ENCODE results near the gene CD47. TPM values are rescaled to one million over a fixed set of nuclear protein-coding genes. Genes with fewer than 3 reads are reported as not detected.

Gene CD47
- total RNA-seq, 1 donor from 2014 or later: 60.0 TPM

DNA sequence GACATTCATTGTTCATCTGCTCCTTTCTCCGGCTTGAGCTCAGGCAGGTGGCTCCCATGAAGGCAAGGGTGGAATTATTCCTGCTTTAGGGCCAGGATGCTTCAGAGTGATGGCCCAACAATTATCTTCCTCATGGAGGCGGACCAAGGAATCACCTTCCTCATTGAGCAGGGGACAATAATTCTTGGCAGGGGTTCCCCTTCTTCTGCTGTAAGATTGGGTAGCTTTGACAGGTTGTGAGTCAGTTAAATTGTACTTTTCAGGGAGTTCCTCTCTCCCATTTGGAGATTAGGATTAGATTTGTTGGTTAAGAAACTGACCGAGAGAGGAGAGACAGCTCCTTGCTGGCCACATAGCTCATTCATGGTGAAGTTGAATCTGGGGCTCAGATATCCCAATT lies 31.4 kb upstream of the CD47 start:
- FAIRE-seq: no peak

DNA sequence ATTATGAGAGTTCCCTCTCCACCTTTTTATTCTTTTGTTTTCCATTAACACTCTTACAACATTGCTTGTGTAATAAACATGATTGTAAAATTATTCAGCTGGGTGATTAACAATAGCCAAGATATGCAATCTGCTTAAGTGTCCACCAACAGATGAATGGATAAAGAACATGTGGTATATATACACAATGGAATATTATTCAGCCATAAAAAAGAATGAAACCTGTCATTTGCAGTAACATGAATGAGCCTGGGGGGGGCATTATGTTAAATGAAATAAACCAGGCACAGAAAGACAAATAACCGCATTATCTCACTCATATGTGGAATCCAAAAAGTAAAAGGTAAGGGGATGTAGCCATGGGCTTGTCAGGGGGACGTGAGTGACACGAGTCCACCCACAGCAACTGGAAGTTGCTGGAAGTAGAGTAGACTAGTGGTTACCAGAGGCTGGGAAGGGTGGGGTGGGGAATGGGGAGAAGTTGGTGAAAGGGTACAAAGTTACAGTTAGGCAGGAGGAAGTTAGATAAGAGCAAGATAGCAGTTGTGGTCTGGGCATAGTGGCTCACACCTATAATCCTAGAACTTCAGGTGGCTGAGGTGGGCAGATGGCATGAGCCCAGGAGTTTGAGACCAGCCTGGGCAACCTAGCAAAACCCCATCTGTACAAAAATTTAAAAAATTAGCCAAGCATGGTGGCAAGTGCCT lies 28.7 kb upstream of the CD47 start:
- H3K4me3 ChIP-seq (ENCODE audit: low read depth, low read length): no peak overlapping the region
- TF ChIP-seq, protein P1, sequence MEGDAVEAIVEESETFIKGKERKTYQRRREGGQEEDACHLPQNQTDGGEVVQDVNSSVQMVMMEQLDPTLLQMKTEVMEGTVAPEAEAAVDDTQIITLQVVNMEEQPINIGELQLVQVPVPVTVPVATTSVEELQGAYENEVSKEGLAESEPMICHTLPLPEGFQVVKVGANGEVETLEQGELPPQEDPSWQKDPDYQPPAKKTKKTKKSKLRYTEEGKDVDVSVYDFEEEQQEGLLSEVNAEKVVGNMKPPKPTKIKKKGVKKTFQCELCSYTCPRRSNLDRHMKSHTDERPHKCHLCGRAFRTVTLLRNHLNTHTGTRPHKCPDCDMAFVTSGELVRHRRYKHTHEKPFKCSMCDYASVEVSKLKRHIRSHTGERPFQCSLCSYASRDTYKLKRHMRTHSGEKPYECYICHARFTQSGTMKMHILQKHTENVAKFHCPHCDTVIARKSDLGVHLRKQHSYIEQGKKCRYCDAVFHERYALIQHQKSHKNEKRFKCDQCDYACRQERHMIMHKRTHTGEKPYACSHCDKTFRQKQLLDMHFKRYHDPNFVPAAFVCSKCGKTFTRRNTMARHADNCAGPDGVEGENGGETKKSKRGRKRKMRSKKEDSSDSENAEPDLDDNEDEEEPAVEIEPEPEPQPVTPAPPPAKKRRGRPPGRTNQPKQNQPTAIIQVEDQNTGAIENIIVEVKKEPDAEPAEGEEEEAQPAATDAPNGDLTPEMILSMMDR (IDR thresholded peaks at IDR 0.05; ENCODE audit: insufficient read depth, low read length, severe bottlenecking): no peak
- H3K27me3 ChIP-seq (ENCODE audit: control insufficient read depth, insufficient read depth, low read length): no peaks in the 10 kb centered on the region
- no peaks in the 10 kb centered on the region for H3K36me3 ChIP-seq (ENCODE audit: control insufficient read depth, insufficient read depth, low read length)
- no peak for DNase-seq (ENCODE audit: low read depth)
- FAIRE-seq: no peak

More for the DNA sequence above, 31.4 kb upstream of the CD47 start:
- Histone ChIP-seq H3K36me3 (ENCODE audit: control insufficient read depth, insufficient read depth, low read length) (no peaks in the 10 kb centered on the region), H3K4me3 (ENCODE audit: low read depth, low read length) (no peak overlapping the region), H3K27me3 (ENCODE audit: control insufficient read depth, insufficient read depth, low read length) (no peaks in the 10 kb centered on the region)
- TF ChIP-seq, protein P1 (IDR thresholded peaks at IDR 0.05; ENCODE audit: insufficient read depth, low read length, severe bottlenecking): no peak
- DNase-seq (ENCODE audit: low read depth): no peak

DNA sequence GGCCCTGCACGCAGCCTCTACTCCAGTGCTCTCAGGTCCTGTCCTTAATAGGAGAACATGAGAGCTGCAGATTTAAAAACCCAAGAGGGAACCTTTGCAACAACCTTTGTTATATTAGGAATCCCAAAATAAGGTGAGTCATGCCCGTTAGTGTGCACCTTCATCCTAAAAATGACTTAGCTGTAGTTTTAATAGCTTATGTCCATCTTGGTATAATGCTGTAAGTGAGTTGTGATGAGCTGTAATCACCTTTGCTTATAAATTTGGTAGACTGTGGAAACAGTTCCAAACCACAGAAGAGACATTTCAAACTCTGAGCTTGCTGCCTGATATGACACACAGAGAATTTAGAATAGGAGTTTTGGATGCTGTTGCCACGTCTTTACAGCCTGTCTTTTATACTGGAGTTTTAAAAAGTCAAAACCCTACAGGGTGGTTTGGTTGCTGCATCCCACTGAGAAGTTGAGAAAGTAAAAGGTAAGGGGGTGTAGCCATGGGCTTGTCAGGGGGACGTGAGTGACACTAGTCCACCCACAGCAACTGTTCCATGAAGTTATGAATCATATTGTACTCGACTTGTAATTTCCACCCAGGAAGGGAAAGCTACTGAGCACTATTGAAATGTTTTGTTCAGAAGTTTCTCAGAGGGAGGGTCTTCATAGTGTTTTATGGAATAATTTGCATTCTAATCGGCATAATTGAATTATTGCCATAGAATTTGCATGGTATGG lies 27.4 kb upstream of the CD47 start:
- TF ChIP-seq, protein P1 (IDR thresholded peaks at IDR 0.05; ENCODE audit: insufficient read depth, low read length, severe bottlenecking): no peak
- Histone ChIP-seq H3K27me3 (ENCODE audit: control insufficient read depth, insufficient read depth, low read length) (no peaks in the 10 kb centered on the region), H3K4me3 (ENCODE audit: low read depth, low read length) (no peak overlapping the region), H3K36me3 (ENCODE audit: control insufficient read depth, insufficient read depth, low read length) (no peaks in the 10 kb centered on the region)
- no peak for DNase-seq (ENCODE audit: low read depth)
- no peak for FAIRE-seq

DNA sequence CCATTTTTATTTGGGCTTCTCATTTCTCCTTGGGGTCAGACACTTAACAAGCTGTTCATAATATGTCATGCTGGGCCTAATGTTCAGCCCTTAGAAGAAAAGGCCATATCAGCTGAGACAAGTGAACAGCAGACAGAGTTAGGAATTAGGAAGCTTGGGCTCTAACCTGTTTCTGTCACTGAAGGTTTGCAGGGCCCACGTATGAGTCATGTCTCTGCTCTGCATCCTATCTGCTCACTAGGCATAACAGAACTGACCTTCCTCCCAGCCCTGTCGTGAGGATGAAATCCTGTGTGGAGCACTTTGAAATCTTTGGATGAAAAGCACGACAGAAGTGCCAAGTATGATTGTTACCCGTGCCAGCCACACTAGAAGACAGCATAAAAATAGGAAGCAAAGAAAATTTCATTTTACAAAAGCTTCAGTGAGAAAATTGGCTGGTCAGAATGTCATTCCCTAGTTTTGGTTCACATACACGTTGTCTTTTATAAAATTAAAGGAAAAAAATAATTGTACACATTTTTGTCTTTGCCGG lies 26.5 kb upstream of the CD47 start:
- DNase-seq (ENCODE audit: low read depth): peak; percentile 37
- no peak for FAIRE-seq

DNA sequence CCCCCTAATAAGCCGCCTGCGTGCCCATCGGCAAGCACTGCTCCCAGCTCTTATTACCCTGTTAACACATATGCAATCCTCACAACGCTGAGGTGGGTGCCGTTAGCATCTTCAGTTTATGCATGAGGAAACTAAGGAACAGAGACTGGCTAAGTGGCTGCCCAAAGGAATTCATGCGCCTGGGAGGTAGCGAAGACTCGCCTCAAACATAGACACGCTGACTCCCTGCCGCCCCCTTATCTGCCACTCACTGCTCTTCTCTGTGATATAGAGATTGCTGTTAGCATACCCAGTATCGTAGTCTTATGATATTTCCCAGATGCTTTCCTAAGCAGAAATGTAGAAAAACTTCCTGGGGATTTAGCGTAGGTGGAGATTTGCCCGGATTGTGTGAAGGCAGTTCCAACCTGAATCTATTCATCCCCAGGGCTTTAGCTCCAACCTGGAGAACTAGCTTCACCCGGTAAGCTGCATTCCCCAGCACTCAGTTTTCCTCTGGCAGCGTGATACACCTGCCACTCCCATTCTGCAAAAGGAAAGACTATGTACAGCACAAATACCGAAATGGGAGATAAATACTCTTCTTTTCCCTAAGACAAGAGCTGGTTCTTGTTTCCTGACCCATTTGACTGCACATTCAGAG lies 23.7 kb upstream of the CD47 start:
- H3K27me3 ChIP-seq (ENCODE audit: control insufficient read depth, insufficient read depth, low read length): no peaks in the 10 kb centered on the region
- no peak for DNase-seq (ENCODE audit: low read depth)
- H3K4me3 ChIP-seq (ENCODE audit: low read depth, low read length): no peak overlapping the region
- FAIRE-seq: no peak
- H3K36me3 ChIP-seq (ENCODE audit: control insufficient read depth, insufficient read depth, low read length): no peaks in the 10 kb centered on the region
- TF ChIP-seq, protein P1 (IDR thresholded peaks at IDR 0.05; ENCODE audit: insufficient read depth, low read length, severe bottlenecking): no peak

More for the DNA sequence above, 26.5 kb upstream of the CD47 start:
- Histone ChIP-seq H3K27me3 (ENCODE audit: control insufficient read depth, insufficient read depth, low read length) (no peaks in the 10 kb centered on the region), H3K4me3 (ENCODE audit: low read depth, low read length) (no peak overlapping the region), H3K36me3 (ENCODE audit: control insufficient read depth, insufficient read depth, low read length) (no peaks in the 10 kb centered on the region)
- TF ChIP-seq, protein P1 (IDR thresholded peaks at IDR 0.05; ENCODE audit: insufficient read depth, low read length, severe bottlenecking): no peak
